Fibroblast of skin of left biceps (primary cell): ENCODE measurements around the gene BAG1.

ENCODE experiments used
- DNase-seq, 2 experiments: peaks; one replicate each; pipeline ENCODE4 v3.0.0-alpha.2; 2013; ENCODE audit warnings: low read depth in 2 of 2

Gene BAG1

DNA sequence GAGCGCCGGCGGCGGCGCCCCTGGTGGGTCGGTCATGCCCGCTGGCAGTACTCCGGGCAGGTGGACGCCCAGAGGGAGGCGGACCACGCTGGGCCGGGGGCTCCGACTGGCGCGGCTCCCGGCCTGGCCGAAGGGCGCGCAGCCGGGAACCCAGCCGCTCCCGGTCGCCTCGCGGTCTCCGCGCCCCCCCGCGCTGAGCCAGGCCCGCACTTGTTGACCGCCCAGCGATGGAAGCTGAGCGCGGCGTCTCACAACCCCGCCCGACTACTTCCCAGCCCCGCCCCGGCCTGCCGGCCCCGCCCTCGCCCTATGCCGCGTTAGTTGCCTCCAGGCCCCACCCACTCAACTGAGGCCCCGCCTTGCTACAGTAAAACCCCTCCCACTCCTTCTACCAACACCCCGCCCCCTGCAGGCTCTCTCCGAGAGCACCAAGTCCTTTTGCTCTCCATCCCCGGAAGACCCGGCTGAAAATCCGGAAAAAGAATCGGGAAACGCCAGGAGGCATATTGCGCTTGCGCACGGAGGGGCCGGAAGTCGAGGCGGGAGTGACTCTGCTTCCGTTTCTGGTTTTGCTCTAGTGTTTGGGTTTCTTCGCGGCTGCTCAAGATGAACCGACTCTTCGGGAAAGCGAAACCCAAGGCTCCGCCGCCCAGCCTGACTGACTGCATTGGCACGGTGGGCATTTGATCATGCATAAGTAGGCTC is at the start of gene BAG1, which contains the start of gene CHMP5:
BAG1 (minus strand) TSS at position 236 of the 705 bp plus-strand sequence.
CHMP5 (plus strand) TSS at position 577 of the 705 bp plus-strand sequence; CDS start at position 607, 30 bp downstream.
- peak; percentile 98 for DNase-seq

- no peak for DNase-seq
These were observed 47.4 kb upstream of the BAG1 start for GRCh38 chr9:33311953-33312352.

- no peak for DNase-seq
These were observed 46.2 kb upstream of the BAG1 start for GRCh38 chr9:33310748-33311147.

- no peak for DNase-seq
These were observed 45.4 kb upstream of the BAG1 start for GRCh38 chr9:33309903-33310302.

DNA sequence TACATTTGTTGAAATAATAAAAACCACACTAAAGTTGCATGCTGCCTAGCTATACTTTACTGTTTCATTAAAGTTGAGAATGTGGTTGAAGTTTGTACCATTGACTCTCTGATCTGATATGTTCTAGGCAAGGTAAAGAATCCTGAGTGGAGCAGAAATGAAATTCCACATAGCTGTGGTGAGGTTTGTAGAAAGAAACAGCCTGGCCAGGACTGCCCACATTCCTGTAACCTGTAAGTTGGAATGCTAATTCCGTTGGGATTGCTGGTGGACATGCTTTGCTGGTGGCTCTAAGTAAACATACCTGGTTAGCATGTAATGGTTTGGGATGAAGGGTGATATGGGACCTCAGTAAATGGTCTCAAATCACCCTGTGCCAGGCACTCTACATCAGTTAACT is 42.6 kb upstream of the BAG1 start:
- DNase-seq, result no peak

DNA sequence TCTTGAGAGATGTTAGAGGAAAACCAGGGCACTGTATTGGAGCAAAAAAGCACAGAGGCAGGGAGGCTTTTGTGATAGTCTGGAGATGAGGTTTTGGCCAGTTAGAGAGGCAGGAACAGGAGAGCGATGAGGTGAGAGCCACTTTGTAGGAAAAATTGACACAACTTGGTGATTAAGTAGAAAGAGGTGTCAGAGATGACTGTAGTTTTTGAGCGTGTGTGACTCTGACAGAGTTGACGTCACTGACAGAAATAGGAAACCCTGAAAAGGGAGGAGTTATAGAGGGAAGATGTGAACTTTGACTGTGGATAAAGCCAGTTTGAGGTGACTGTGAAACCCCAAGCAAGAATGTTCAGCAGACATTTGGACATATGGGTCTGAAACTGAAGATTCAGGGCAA is 41.5 kb upstream of the BAG1 start:
- no peak for DNase-seq

GRCh38 chr9:33304362-33304761 is 39.9 kb upstream of the BAG1 start:
- no peak for DNase-seq

DNA sequence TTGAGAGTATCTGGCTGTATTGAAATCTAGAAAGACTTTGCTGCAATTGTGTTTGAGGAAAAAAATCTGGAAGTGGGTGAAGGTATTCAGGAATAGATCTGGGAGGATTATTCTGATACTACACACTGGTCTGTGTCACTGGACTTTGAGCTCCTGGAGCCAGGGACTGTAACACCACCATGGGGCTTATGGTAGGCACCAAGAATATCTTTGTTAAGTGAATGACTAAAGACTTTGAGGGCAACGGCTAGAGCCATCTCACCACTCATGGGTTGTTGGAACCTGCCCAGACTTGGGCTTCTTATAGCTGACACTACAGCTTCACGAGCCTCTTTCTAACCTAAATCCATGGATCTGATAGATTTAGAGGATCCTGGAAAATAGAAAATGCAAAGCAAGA is 36.0 kb upstream of the BAG1 start:
- DNase-seq, result no peak

- DNase-seq, result no peak
These were observed 32.9 kb upstream of the BAG1 start for GRCh38 chr9:33297432-33297831.

- no peak for DNase-seq
These were observed 31.1 kb upstream of the BAG1 start for GRCh38 chr9:33295571-33295970.

DNA sequence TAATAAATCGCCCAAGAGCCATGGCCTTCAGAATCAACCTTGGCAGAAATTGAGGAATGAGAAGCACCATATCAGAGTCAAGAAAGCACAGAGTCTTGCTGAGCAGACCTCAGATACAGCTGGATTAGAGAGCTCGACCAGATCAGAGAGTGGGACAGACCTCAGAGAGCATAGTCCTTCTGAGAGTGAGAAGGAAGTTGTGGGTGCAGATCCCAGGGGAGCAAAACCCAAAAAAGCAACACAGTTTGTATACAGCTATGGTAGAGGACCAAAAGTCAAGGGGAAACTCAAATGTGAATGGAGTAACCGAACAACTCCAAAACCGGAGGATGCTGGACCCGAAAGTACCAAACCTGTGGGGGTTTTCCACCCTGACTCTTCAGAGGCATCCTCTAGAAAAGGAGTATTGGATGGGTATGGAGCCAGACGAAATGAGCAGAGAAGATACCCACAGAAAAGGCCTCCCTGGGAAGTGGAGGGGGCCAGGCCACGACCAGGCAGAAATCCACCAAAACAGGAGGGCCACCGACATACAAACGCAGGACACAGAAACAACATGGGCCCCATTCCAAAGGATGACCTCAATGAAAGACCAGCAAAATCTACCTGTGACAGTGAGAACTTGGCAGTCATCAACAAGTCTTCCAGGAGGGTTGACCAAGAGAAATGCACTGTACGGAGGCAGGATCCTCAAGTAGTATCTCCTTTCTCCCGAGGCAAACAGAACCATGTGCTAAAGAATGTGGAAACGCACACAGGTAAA is 30.3 kb upstream of the BAG1 start:
- DNase-seq, result no peak

GRCh38 chr9:33293782-33294181 is 29.3 kb upstream of the BAG1 start:
- DNase-seq, result no peak

GRCh38 chr9:33291901-33292300 is 27.4 kb upstream of the BAG1 start:
- DNase-seq, result no peak

DNA sequence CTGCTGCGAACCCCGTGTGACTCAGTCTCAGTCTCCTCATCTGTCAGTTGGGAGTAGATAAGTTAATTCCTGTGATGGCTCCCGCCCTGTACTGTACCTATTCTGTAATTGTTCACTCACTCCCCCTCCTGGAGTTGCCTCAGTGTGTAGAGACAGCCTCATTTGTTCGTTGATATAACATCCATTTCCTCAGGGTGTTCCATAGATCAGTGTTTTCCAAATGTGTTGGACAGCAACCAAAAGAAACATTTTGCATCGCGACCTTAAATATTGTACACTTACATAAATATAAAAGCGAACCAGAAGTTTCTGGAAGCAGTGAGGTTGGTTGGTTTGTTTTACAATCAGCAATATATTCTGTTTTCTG is 26.5 kb upstream of the BAG1 start:
- DNase-seq, result no peak

- peak; percentile 98 for DNase-seq
These were observed 25.9 kb upstream of the BAG1 start, which contains the start of gene NFX1 for GRCh38 chr9:33290247-33291030. Gene NFX1, plus strand, starts transcription at chr9:33290516. Its CDS starts 57 bp downstream, at chr9:33290573.

DNA sequence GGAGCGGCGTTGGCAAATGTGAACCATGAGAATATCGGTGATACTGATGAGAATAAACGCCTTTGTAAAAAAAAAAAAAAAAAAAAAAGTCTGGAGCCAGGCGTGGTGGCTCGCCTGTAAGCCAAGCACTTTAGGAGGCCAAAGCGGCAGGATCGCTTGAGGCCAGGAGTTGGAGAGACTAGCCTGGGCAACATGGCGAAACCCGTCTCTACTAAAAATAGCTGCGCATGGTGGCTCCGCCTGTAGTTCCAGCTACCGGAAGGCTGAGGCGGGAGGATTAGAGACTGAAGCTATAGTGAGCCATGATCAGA is 25.4 kb upstream of the BAG1 start:
- no peak for DNase-seq

DNA sequence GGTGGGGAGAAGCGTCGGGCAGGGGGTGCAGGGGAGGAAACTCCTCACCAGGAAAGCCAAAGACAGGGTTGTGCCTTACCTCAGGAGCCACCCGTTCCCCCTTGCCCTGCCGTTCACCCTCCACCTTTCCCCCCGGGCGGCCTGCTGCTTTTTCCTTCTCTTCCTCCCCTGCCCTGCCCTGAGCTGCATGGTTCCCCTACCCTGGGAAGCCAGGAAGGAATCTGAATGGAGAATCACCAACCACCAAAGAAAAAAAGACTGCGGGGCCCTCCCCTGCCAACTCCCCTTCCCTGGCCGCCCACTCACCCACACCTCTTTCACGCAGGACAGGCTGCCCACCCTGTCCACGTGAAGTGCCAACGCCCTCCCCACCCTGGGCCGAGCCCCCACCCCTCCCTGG is 25.0 kb upstream of the BAG1 start:
- no peak for DNase-seq

- DNase-seq, result no peak
These were observed 24.4 kb upstream of the BAG1 start for GRCh38 chr9:33288828-33289483.

DNA sequence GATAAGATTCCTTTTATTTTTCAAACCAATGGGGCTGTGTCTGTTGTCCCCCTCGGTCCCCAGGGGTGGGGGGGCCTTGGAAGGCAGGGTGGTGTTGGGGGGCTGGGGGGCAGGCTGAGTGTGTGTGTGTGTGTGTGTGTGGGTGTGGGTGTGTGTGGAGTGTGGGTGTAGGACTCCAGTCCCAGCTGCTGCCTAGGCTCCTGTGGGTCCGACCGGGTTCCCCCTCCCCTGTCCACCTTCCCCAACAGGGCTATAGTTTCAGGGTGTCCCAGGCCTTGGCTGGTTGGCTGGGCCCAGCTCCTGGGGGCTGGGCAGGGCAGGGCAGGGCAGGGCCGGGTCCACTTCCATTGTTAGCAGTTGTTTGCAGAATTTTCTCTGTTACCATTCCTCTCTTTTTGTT is 23.7 kb upstream of the BAG1 start:
- DNase-seq, result no peak

GRCh38 chr9:33287087-33287490 is 22.6 kb upstream of the BAG1 start:
- peak; percentile 24 to 30 for DNase-seq

- no peak for DNase-seq
These were observed 21.0 kb upstream of the BAG1 start for GRCh38 chr9:33285502-33285901.

DNA sequence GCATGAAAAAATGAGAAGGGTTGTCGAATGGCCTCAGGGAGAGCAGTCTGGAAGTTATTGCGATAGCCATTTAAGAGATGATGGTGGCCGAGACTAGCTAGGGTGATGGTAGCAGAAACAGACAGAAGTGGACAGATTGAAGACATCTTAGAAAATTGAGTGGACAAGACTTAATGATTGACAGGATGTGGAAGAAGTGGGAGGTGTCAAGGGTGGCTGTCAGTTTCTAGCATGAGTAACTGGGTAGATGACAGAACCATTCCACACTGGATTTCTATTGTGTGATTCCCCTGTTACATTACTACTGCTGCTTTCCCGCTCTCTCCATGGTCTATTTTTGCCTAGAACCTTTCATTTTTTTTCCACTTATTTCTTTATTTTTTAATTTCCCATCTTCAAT is 13.0 kb upstream of the BAG1 start:
- DNase-seq, result no peak
